OCI-LY1 (cell line): Measurements from ENCODE around the gene CAPN7.
"Not testable (repeated sequence)": the region's sequence is repeated elsewhere in the genome, so short reads cannot be mapped to it uniquely, and the experiment has no call there.

Experiments used
- H2AFZ ChIP-seq: fragments of 200-600 bp; sonication (generic), shearing (Covaris generic); 2 replicates; pipeline ENCODE4 v1.6.0; 2014; ENCODE audit warnings: antibody characterized with exemption, mild to moderate bottlenecking, low read length
- H3F3A ChIP-seq: fragments of 200-600 bp; sonication (generic), shearing (Covaris generic); 2 replicates; pipeline ENCODE4 v1.6.0; 2014; ENCODE audit warnings: mild to moderate bottlenecking, antibody characterized with exemption, low read length, moderate library complexity; ENCODE audit not compliant: insufficient read depth
- H3K27ac ChIP-seq: fragments of 200-600 bp; sonication (generic); 2 replicates; pipeline ENCODE4 v1.5.1; 2014; ENCODE audit warnings: low read length, mixed run types, mild to moderate bottlenecking, low read depth; ENCODE audit not compliant: poor library complexity, severe bottlenecking
- H3K27me3 ChIP-seq: fragments of 200-600 bp; sonication (generic); 2 replicates; pipeline ENCODE4 v1.6.0; 2014; ENCODE audit warnings: antibody characterized with exemption, mild to moderate bottlenecking, low read length, moderate library complexity; ENCODE audit not compliant: insufficient read depth
- H3K36me3 ChIP-seq: fragments of 200-600 bp; sonication (generic); 2 replicates; pipeline ENCODE4 v1.6.1; 2014; ENCODE audit warnings: mild to moderate bottlenecking, antibody characterized with exemption, low read length, moderate library complexity, mixed read lengths; ENCODE audit not compliant: insufficient read depth
- H3K4me1 ChIP-seq: fragments of 200-600 bp; sonication (generic); 2 replicates; pipeline ENCODE4 v1.5.1; 2014; ENCODE audit warnings: mild to moderate bottlenecking, low read length, moderate library complexity; ENCODE audit not compliant: insufficient read depth, severe bottlenecking
- H3K4me2 ChIP-seq: fragments of 200-600 bp; sonication (generic), shearing (Covaris generic); 2 replicates; pipeline ENCODE4 v1.6.1; 2014; ENCODE audit warnings: low read length
- H3K4me3 ChIP-seq: fragments of 200-600 bp; sonication (generic); 2 replicates; pipeline ENCODE4 v1.5.1; 2014; ENCODE audit warnings: low read length, low read depth, mild to moderate bottlenecking, mixed read lengths; ENCODE audit not compliant: poor library complexity, severe bottlenecking
- H3K79me2 ChIP-seq: fragments of 200-600 bp; shearing (Covaris generic); 2 replicates; pipeline ENCODE4 v1.6.1; 2016; ENCODE audit warnings: mixed run types, low read length, mixed read lengths; ENCODE audit not compliant: insufficient read depth
- H3K9ac ChIP-seq: fragments of 200-600 bp; sonication (generic), shearing (Covaris generic); 2 replicates; pipeline ENCODE4 v1.6.1; 2014; ENCODE audit warnings: mild to moderate bottlenecking, low read length, mixed read lengths
- H3K9me2 ChIP-seq: fragments of 200-600 bp; sonication (generic), shearing (Covaris generic); 2 replicates; pipeline ENCODE4 v1.6.1; 2014; ENCODE audit warnings: low read depth, mild to moderate bottlenecking, low read length, mixed read lengths
- H3K9me3 ChIP-seq: fragments of 200-600 bp; shearing (Covaris generic); 2 replicates; pipeline ENCODE4 v1.6.1; 2014; ENCODE audit warnings: low read length, mixed read lengths
- H4K20me1 ChIP-seq: fragments of 200-600 bp; sonication (generic), shearing (Covaris generic); 2 replicates; pipeline ENCODE4 v1.6.0; 2016; ENCODE audit warnings: mild to moderate bottlenecking, low read length; ENCODE audit not compliant: insufficient read depth
- EZH2 ChIP-seq: fragments of 200-600 bp; sonication (generic), shearing (Covaris generic); IDR thresholded peaks from 2 replicates; pipeline ENCODE4 v1.8.0; 2017; ENCODE audit warnings: borderline replicate concordance, mixed run types, mild to moderate bottlenecking, antibody characterized with exemption, low read length, moderate library complexity, mixed read lengths
- TF ChIP-seq, protein P1 (sequence below): fragments of 200-600 bp; sonication (generic), shearing (Covaris generic); IDR thresholded peaks from 2 replicates; pipeline ENCODE4 v1.5.1; 2017; ENCODE audit warnings: mild to moderate bottlenecking, antibody characterized with exemption, low read length, moderate library complexity, mixed read lengths

Gene CAPN7

DNA sequence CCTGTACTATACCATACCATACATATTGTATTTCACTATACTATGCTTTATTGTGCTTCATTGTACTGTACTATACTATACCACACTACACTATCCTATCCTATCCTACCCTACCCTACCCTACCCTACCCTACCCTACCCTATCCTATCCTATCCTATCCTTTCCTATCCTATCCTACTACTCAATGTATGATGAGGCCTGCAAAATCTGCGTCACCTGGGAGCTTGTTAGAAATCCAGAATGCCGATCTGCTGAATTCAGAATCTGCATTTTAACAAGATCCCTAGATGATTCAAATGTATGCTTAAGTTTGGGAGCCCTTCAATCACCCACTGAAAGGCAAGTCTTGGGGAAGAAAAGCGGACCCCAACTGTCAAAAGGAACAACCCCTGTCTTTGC is 45.4 kb upstream of the CAPN7 start:
- Histone ChIP-seq H3K9me3 (no peaks in the 10 kb centered on the region), H3K27me3 (peaks cover 6% of the 10 kb centered on the region; the same call in 1 of the 2 replicates), H3K4me3 (no peak overlapping the region), H3K79me2 (no peaks in the 10 kb centered on the region), H2AFZ (no peak overlapping the region), H3K9me2 (no peaks in the 10 kb centered on the region), H4K20me1 (no peaks in the 10 kb centered on the region), H3K4me1 (no peaks in the 10 kb centered on the region), H3K4me2 (no peak overlapping the region), H3K9ac (no peak overlapping the region), H3K27ac (no peak overlapping the region), H3F3A (no peaks in the 10 kb centered on the region), H3K36me3 (no peaks in the 10 kb centered on the region)
- TF ChIP-seq, protein P1, sequence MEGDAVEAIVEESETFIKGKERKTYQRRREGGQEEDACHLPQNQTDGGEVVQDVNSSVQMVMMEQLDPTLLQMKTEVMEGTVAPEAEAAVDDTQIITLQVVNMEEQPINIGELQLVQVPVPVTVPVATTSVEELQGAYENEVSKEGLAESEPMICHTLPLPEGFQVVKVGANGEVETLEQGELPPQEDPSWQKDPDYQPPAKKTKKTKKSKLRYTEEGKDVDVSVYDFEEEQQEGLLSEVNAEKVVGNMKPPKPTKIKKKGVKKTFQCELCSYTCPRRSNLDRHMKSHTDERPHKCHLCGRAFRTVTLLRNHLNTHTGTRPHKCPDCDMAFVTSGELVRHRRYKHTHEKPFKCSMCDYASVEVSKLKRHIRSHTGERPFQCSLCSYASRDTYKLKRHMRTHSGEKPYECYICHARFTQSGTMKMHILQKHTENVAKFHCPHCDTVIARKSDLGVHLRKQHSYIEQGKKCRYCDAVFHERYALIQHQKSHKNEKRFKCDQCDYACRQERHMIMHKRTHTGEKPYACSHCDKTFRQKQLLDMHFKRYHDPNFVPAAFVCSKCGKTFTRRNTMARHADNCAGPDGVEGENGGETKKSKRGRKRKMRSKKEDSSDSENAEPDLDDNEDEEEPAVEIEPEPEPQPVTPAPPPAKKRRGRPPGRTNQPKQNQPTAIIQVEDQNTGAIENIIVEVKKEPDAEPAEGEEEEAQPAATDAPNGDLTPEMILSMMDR: no peak
- no peak for TF ChIP-seq EZH2

DNA sequence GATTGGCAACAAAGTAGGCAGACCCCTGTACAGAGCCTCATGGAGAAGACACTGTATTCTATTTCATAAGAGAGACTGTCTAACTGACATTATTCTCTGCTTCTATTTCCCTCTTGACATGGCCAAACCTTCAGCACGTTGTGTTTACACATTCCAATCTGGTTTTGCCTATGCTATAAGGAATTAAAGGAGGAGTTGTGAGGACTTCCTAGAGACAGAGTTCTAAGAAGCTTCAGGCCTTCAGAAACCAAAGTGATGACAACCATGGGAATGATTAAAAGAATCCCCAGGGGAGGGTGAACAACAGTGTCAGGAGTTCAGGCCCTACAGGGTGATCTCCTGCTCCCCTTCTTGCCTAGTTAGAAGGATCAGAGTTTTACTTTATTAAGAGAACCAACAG is 44.9 kb upstream of the CAPN7 start:
- no peak overlapping the region for H3K9ac ChIP-seq
- no peaks in the 10 kb centered on the region for H3K9me2 ChIP-seq
- no peak overlapping the region for H3K27ac ChIP-seq
- H3K4me3 ChIP-seq: no peak overlapping the region
- no peak overlapping the region for H3K4me2 ChIP-seq
- H3K9me3 ChIP-seq: no peaks in the 10 kb centered on the region
- no peaks in the 10 kb centered on the region for H3K4me1 ChIP-seq
- TF ChIP-seq, protein P1: no peak
- no peak for TF ChIP-seq EZH2
- H4K20me1 ChIP-seq: no peaks in the 10 kb centered on the region
- no peak overlapping the region for H2AFZ ChIP-seq
- H3F3A ChIP-seq: no peaks in the 10 kb centered on the region
- peaks cover 6% of the 10 kb centered on the region; the same call in 1 of the 2 replicates for H3K27me3 ChIP-seq
- no peaks in the 10 kb centered on the region for H3K79me2 ChIP-seq
- H3K36me3 ChIP-seq: no peaks in the 10 kb centered on the region

DNA sequence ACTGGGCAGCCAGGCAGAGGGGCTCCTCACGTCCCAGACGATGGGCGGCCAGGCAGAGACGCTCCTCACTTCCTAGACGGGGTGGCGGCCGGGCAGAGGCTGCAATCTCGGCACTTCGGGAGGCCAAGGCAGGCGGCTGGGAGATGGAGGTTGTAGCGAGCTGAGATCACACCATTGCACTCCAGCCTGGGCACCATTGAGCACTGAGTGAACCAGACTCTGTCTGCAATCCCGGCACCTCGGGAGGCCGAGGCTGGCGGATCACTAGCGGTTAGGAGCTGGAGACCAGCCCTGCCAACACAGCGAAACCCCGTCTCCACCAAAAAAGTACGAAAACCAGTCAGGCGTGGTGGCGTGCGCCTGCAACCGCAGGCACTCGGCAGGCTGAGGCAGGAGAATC is 42.4 kb upstream of the CAPN7 start:
- H3F3A ChIP-seq, H3K9me3 ChIP-seq, H3K79me2 ChIP-seq, H3K4me2 ChIP-seq, H2AFZ ChIP-seq, H3K27me3 ChIP-seq, H3K9ac ChIP-seq, H3K4me3 ChIP-seq, H4K20me1 ChIP-seq, H3K36me3 ChIP-seq, H3K4me1 ChIP-seq, H3K9me2 ChIP-seq, H3K27ac ChIP-seq: not testable (repeated sequence)

DNA sequence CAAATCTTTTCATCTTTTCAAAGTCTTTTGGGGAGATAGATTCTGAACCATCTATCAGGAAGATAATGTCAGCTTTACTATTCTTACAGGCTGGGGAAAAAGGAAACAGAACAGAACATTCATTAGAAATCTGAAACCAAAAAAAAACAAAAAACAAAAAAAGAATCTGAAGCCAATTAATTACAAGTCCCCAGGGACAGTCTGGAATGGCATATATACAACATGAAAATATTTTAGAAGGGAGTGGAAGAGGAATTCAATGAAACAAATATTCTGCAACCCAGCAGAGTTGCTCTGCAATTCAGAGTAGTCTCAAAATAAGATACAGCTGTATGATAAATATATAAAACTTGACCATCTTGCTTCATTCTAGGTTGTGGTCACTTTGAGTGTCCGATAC is 41.7 kb upstream of the CAPN7 start:
- Histone ChIP-seq H2AFZ (no peak overlapping the region), H3F3A (no peaks in the 10 kb centered on the region), H3K36me3 (no peaks in the 10 kb centered on the region), H3K27ac (no peak overlapping the region), H3K4me2 (no peak overlapping the region), H3K4me3 (no peak overlapping the region), H3K9ac (no peak overlapping the region), H3K9me2 (no peaks in the 10 kb centered on the region), H3K9me3 (no peaks in the 10 kb centered on the region), H3K79me2 (no peaks in the 10 kb centered on the region), H3K27me3 (no peaks in the 10 kb centered on the region), H3K4me1 (no peaks in the 10 kb centered on the region), H4K20me1 (no peaks in the 10 kb centered on the region)
- TF ChIP-seq EZH2: no peak
- TF ChIP-seq, protein P1: no peak
